Neural cell (in vitro differentiated cells): ENCODE measurements around the gene DBF4B. TPM values are rescaled to one million over a fixed set of nuclear protein-coding genes. Genes with fewer than 3 reads are reported as not detected.

Experiments
- H2AFZ ChIP-seq: fragments of 200-600, 300-800 bp; sonication (generic), shearing (Covaris generic); 2 replicates; pipeline ENCODE4 v1.6.0; 2014; ENCODE audit warnings: low read depth, mild to moderate bottlenecking, antibody characterized with exemption, low read length, moderate library complexity
- H3F3A ChIP-seq: fragments of 200-600 bp; shearing (Covaris generic); 2 replicates; pipeline ENCODE4 v1.6.1; 2016; ENCODE audit warnings: mild to moderate bottlenecking, moderate library complexity, mixed read lengths, antibody characterized with exemption, low read length; ENCODE audit not compliant: insufficient read depth, poor library complexity, severe bottlenecking
- H3K27ac ChIP-seq: fragments of 200-600, 300-800 bp; sonication (generic), shearing (Covaris generic); 2 replicates; pipeline ENCODE4 v1.5.1; 2014; ENCODE audit warnings: mild to moderate bottlenecking, low read length, moderate library complexity
- H3K27me3 ChIP-seq: fragments of 300-800, 200-600 bp; sonication (generic), shearing (Covaris generic); 2 replicates; pipeline ENCODE4 v1.6.0; 2014; ENCODE audit warnings: mild to moderate bottlenecking, low read depth, low read length, moderate library complexity; ENCODE audit not compliant: insufficient read depth
- H3K36me3 ChIP-seq: fragments of 300-800, 200-600 bp; sonication (generic), shearing (Covaris generic); 2 replicates; pipeline ENCODE4 v1.5.1; 2014; ENCODE audit warnings: mild to moderate bottlenecking, antibody characterized with exemption, low read length, moderate library complexity; ENCODE audit not compliant: insufficient read depth
- H3K4me2 ChIP-seq: fragments of 300-800, 200-600 bp; sonication (generic), shearing (Covaris generic); 2 replicates; pipeline ENCODE4 v1.6.0; 2014; ENCODE audit warnings: mild to moderate bottlenecking, low read length
- H3K4me3 ChIP-seq: fragments of 300-800, 200-600 bp; sonication (generic), shearing (Covaris generic); 2 replicates; pipeline ENCODE4 v1.5.1; 2014; ENCODE audit warnings: mild to moderate bottlenecking, low read length, moderate library complexity
- H3K79me2 ChIP-seq: fragments of 200-600 bp; shearing (Covaris generic); replicated peaks from 2 replicates; pipeline ENCODE4 v1.6.0; 2014; ENCODE audit warnings: mild to moderate bottlenecking, low read length, moderate library complexity; ENCODE audit not compliant: insufficient read depth
- H3K9ac ChIP-seq: fragments of 300-800, 200-600 bp; sonication (generic), shearing (Covaris generic); 2 replicates; pipeline ENCODE4 v1.6.1; 2016; ENCODE audit warnings: mild to moderate bottlenecking, low read length, mixed read lengths
- H3K9me2 ChIP-seq: fragments of 200-600 bp; shearing (Covaris generic); 2 replicates; pipeline ENCODE4 v1.6.1; 2016; ENCODE audit warnings: mild to moderate bottlenecking, low read length, mixed read lengths; ENCODE audit not compliant: insufficient read depth
- H3K9me3 ChIP-seq: fragments of 200-600, 300-800 bp; sonication (generic), shearing (Covaris generic); 2 replicates; pipeline ENCODE4 v1.6.1; 2016; ENCODE audit warnings: mild to moderate bottlenecking, mixed run types, low read length, moderate library complexity, mixed read lengths
- H4K20me1 ChIP-seq: fragments of 200-600 bp; shearing (Covaris generic); 2 replicates; pipeline ENCODE4 v1.6.1; 2016; ENCODE audit warnings: mild to moderate bottlenecking, mixed run types; ENCODE audit not compliant: insufficient read depth
- CTCF ChIP-seq: fragments of 450-650 bp; IDR thresholded peaks from 2 replicates; pipeline ENCODE4 v1.5.1; 2014; ENCODE audit warnings: antibody characterized with exemption, mild to moderate bottlenecking, moderate library complexity; ENCODE audit not compliant: poor library complexity, severe bottlenecking
- EP300 ChIP-seq: fragments of 450-650 bp; conservative IDR thresholded peaks from 2 replicates; pipeline ENCODE4 v1.6.1; 2014; ENCODE audit warnings: antibody characterized with exemption, mild to moderate bottlenecking, moderate library complexity; ENCODE audit not compliant: poor library complexity, severe bottlenecking
- EZH2 ChIP-seq: fragments of 200-600, 300-800 bp; shearing (Covaris generic), sonication (generic); IDR thresholded peaks from 2 replicates; pipeline ENCODE4 v1.6.1; 2014; ENCODE audit warnings: antibody characterized with exemption, low read length, borderline replicate concordance, mild to moderate bottlenecking; ENCODE audit not compliant: insufficient read depth, poor library complexity, severe bottlenecking
- MXI1 ChIP-seq: fragments of 450-650 bp; conservative IDR thresholded peaks from 2 replicates; pipeline ENCODE4 v1.6.1; 2014; ENCODE audit warnings: antibody characterized with exemption, mild to moderate bottlenecking; ENCODE audit not compliant: poor library complexity, severe bottlenecking
- POLR2AphosphoS5 ChIP-seq: IDR thresholded peaks from 2 replicates; pipeline ENCODE4 v1.6.1; 2012
- RAD21 ChIP-seq: fragments of 450-650 bp; conservative IDR thresholded peaks from 2 replicates; pipeline ENCODE4 v1.6.1; 2014; ENCODE audit warnings: antibody characterized with exemption, mild to moderate bottlenecking, moderate library complexity
- REST ChIP-seq: IDR thresholded peaks from 2 replicates; pipeline ENCODE4 v1.6.1; 2012; ENCODE audit warnings: borderline replicate concordance
- SMC3 ChIP-seq: fragments of 450-650 bp; conservative IDR thresholded peaks from 2 replicates; pipeline ENCODE4 v1.6.1; 2014; ENCODE audit warnings: antibody characterized with exemption, mild to moderate bottlenecking, moderate library complexity; ENCODE audit not compliant: poor library complexity
- TAF1 ChIP-seq: IDR thresholded peaks from 2 replicates; pipeline ENCODE4 v1.6.1; 2012; ENCODE audit warnings: low read depth
- polyA plus RNA-seq: library from polyadenylated mRNA; depleted of rRNA; stranded (reverse); fragments of >200 nt; gene quantifications from 2 replicates; pipeline ENCODE4 v1.2.3, GENCODE V29; 2014

Gene DBF4B
- polyA plus RNA-seq, 1 donor from 2014 or later, result 10.7 TPM

GRCh38 chr17:44751331-44751730, 42.9 kb downstream of the DBF4B start:
- no peaks in the 10 kb centered on the region for H3K27me3 ChIP-seq
- H3K4me3 ChIP-seq, result no peak overlapping the region
- no peak overlapping the region for H2AFZ ChIP-seq
- no peaks in the 10 kb centered on the region for H4K20me1 ChIP-seq
- H3K4me2 ChIP-seq, result no peak overlapping the region
- H3K9me3 ChIP-seq, result no peaks in the 10 kb centered on the region
- H3F3A ChIP-seq, result no peaks in the 10 kb centered on the region
- no peak overlapping the region for H3K27ac ChIP-seq
- no peak overlapping the region for H3K9ac ChIP-seq
- H3K36me3 ChIP-seq, result no peaks in the 10 kb centered on the region
- H3K79me2 ChIP-seq, result no peaks in the 10 kb centered on the region
- TF ChIP-seq MXI1 (no peak), EP300 (no peak), CTCF (no peak), EZH2 (no peak), POLR2AphosphoS5 (no peak), RAD21 (no peak), SMC3 (no peak), REST (no peak), TAF1 (no peak)
- H3K9me2 ChIP-seq, result no peaks in the 10 kb centered on the region

- Histone ChIP-seq H3K4me2 (no peak overlapping the region), H3K79me2 (no peaks in the 10 kb centered on the region), H3F3A (no peaks in the 10 kb centered on the region), H3K9me2 (no peaks in the 10 kb centered on the region), H2AFZ (no peak overlapping the region), H3K27ac (no peak overlapping the region), H3K36me3 (no peaks in the 10 kb centered on the region), H4K20me1 (no peaks in the 10 kb centered on the region), H3K9ac (no peak overlapping the region), H3K9me3 (no peaks in the 10 kb centered on the region), H3K4me3 (no peak overlapping the region), H3K27me3 (no peaks in the 10 kb centered on the region)
- TF ChIP-seq CTCF, result no peak
- TF ChIP-seq SMC3, result no peak
- no peak for TF ChIP-seq MXI1
- TF ChIP-seq POLR2AphosphoS5, result no peak
- no peak for TF ChIP-seq EZH2
- TF ChIP-seq EP300, result no peak
- no peak for TF ChIP-seq TAF1
- TF ChIP-seq RAD21, result no peak
- TF ChIP-seq REST, result no peak
Observed at GRCh38 chr17:44751806-44752205, 43.3 kb downstream of the DBF4B start.
